HCT116 (cell line): Measurements from ENCODE around the gene ANKDD1A.

Experiments
- CEBPB ChIP-seq: IDR thresholded peaks from 2 replicates; pipeline ENCODE4 v1.6.1; 2012; ENCODE audit warnings: low read depth
- EGR1 ChIP-seq: IDR thresholded peaks from 2 replicates; pipeline ENCODE4 v1.6.1; 2012; ENCODE audit warnings: low read depth
- EZH2 ChIP-seq: fragments of 200-600 bp; sonication (generic); IDR thresholded peaks from 2 replicates; pipeline ENCODE4 v1.6.1; 2017; ENCODE audit warnings: antibody characterized with exemption, mixed run types
- EZH2phosphoT487 ChIP-seq: fragments of 200-600 bp; IDR thresholded peaks from 2 replicates; pipeline ENCODE4 v1.6.1; 2018; ENCODE audit warnings: antibody characterized with exemption, borderline replicate concordance
- JUND ChIP-seq: IDR thresholded peaks from 2 replicates; pipeline ENCODE4 v1.6.1; 2012
- POLR2A ChIP-seq: IDR thresholded peaks from 2 replicates; pipeline ENCODE4 v1.7.0; 2011; ENCODE audit warnings: borderline replicate concordance; ENCODE audit not compliant: insufficient read depth, insufficient read length; ENCODE audit errors: extremely low read depth
- POLR2AphosphoS5 ChIP-seq: IDR thresholded peaks from 2 replicates; pipeline ENCODE4 v1.6.1; 2011; ENCODE audit warnings: mild to moderate bottlenecking, low read depth, low read length, moderate library complexity
- RAD21 ChIP-seq: IDR thresholded peaks from 2 replicates; pipeline ENCODE4 v1.6.1; 2012; ENCODE audit warnings: low read depth, mild to moderate bottlenecking
- TF ChIP-seq, protein P1 (sequence below), 3 experiments: fragments of 200-600 bp in 1 of 3; sonication (generic) in 1 of 3; IDR thresholded peaks in 2 of 3; conservative IDR thresholded peaks in 1 of 3; 2 replicates each; pipeline ENCODE4 v1.5.1; 2012 to 2017; ENCODE audit warnings: low read depth in 2 of 3, low read length in 2 of 3, antibody characterized with exemption in 1 of 3, borderline replicate concordance in 1 of 3, control low read depth in 1 of 3, mild to moderate bottlenecking in 1 of 3, mixed read lengths in 1 of 3, mixed run types in 1 of 3, moderate library complexity in 1 of 3; ENCODE audit not compliant: insufficient read depth in 1 of 3
- TF ChIP-seq, protein P2 (sequence below): IDR thresholded peaks from 2 replicates; pipeline ENCODE4 v1.6.1; 2012; ENCODE audit warnings: low read depth
- TF ChIP-seq, protein P3 (sequence below): IDR thresholded peaks from 2 replicates; pipeline ENCODE4 v1.6.1; 2012

DNA sequence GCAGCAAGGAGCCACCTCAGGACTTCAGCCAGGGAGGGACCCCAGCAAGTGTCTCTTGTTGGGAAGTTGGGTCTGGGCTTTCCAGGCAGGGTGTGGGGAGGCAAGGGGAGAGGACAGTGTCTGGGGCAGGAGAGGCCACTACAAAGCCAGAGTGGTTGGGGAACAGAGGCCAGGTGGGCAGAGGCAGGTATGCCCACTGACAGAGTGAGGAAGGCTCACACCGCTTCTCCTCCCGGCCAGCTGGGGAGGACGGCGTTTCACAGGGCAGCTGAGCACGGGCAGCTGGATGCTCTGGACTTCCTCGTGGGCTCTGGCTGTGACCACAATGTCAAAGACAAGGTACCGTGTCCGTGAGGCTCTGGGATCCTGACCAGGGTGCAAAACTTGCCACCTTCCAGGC, 15.0 kb downstream of the ANKDD1A start:
- TF ChIP-seq EZH2 (no peak), POLR2AphosphoS5 (no peak), POLR2A (no peak), RAD21 (no peak), JUND (no peak), EZH2phosphoT487 (no peak), CEBPB (no peak), EGR1 (no peak)
- TF ChIP-seq, protein P1, sequence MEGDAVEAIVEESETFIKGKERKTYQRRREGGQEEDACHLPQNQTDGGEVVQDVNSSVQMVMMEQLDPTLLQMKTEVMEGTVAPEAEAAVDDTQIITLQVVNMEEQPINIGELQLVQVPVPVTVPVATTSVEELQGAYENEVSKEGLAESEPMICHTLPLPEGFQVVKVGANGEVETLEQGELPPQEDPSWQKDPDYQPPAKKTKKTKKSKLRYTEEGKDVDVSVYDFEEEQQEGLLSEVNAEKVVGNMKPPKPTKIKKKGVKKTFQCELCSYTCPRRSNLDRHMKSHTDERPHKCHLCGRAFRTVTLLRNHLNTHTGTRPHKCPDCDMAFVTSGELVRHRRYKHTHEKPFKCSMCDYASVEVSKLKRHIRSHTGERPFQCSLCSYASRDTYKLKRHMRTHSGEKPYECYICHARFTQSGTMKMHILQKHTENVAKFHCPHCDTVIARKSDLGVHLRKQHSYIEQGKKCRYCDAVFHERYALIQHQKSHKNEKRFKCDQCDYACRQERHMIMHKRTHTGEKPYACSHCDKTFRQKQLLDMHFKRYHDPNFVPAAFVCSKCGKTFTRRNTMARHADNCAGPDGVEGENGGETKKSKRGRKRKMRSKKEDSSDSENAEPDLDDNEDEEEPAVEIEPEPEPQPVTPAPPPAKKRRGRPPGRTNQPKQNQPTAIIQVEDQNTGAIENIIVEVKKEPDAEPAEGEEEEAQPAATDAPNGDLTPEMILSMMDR (IDR thresholded peaks at IDR 0.05 in 2 of 3, conservative IDR thresholded peaks at IDR 0.05 in 1 of 3; ENCODE audit: borderline replicate concordance in 1 of 3, insufficient read depth in 1 of 3, low read depth in 2 of 3, low read length in 2 of 3): no peak
- TF ChIP-seq, protein P2, sequence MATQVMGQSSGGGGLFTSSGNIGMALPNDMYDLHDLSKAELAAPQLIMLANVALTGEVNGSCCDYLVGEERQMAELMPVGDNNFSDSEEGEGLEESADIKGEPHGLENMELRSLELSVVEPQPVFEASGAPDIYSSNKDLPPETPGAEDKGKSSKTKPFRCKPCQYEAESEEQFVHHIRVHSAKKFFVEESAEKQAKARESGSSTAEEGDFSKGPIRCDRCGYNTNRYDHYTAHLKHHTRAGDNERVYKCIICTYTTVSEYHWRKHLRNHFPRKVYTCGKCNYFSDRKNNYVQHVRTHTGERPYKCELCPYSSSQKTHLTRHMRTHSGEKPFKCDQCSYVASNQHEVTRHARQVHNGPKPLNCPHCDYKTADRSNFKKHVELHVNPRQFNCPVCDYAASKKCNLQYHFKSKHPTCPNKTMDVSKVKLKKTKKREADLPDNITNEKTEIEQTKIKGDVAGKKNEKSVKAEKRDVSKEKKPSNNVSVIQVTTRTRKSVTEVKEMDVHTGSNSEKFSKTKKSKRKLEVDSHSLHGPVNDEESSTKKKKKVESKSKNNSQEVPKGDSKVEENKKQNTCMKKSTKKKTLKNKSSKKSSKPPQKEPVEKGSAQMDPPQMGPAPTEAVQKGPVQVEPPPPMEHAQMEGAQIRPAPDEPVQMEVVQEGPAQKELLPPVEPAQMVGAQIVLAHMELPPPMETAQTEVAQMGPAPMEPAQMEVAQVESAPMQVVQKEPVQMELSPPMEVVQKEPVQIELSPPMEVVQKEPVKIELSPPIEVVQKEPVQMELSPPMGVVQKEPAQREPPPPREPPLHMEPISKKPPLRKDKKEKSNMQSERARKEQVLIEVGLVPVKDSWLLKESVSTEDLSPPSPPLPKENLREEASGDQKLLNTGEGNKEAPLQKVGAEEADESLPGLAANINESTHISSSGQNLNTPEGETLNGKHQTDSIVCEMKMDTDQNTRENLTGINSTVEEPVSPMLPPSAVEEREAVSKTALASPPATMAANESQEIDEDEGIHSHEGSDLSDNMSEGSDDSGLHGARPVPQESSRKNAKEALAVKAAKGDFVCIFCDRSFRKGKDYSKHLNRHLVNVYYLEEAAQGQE: no peak
- TF ChIP-seq, protein P3, sequence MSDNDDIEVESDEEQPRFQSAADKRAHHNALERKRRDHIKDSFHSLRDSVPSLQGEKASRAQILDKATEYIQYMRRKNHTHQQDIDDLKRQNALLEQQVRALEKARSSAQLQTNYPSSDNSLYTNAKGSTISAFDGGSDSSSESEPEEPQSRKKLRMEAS: no peak
